Activated T-cell treated with anti-CD3 and anti-CD28 coated beads, Interleukin-2, amount 50 U/mL, for 24 hours (primary cell): Measurements from ENCODE around the gene C13orf46.

Experiments used
- DNase-seq: peaks from one replicate; pipeline ENCODE4 v3.0.0-alpha.2; 2020
- H3K27ac Mint-ChIP-seq: 2 replicates; pipeline ENCODE4 v1.8.0; 2020; ENCODE audit warnings: mild to moderate bottlenecking, mixed read lengths
- H3K27me3 Mint-ChIP-seq: 2 replicates; pipeline ENCODE4 v1.8.0; 2020; ENCODE audit warnings: mixed read lengths
- H3K36me3 Mint-ChIP-seq: 2 replicates; pipeline ENCODE4 v1.8.0; 2020; ENCODE audit warnings: low read depth, mixed read lengths
- H3K4me1 Mint-ChIP-seq: 2 replicates; pipeline ENCODE4 v1.8.0; 2020; ENCODE audit warnings: low read depth, mixed read lengths
- H3K4me3 Mint-ChIP-seq: 2 replicates; pipeline ENCODE4 v1.8.0; 2020; ENCODE audit warnings: mild to moderate bottlenecking, moderate library complexity, mixed read lengths
- H3K9me3 Mint-ChIP-seq: 2 replicates; pipeline ENCODE4 v1.8.0; 2020; ENCODE audit warnings: mixed read lengths

C13orf46 gene

GRCh38 chr13:113951246-113951999 is 22.5 kb downstream of the C13orf46 start:
- Mint-ChIP-seq H3K27me3 (no peaks in the 10 kb centered on the region), H3K4me3 (no peak overlapping the region), H3K36me3 (peaks cover 22% of the 10 kb centered on the region), H3K27ac (no peak overlapping the region), H3K9me3 (no peaks in the 10 kb centered on the region), H3K4me1 (peaks cover 6% of the 10 kb centered on the region)
- DNase-seq, result peak; percentile 72

GRCh38 chr13:113950451-113951245 is 23.2 kb downstream of the C13orf46 start:
- Mint-ChIP-seq H3K4me3 (no peak overlapping the region), H3K9me3 (no peaks in the 10 kb centered on the region), H3K36me3 (peaks cover 16% of the 10 kb centered on the region), H3K27ac (no peak overlapping the region), H3K4me1 (peaks cover 6% of the 10 kb centered on the region), H3K27me3 (no peaks in the 10 kb centered on the region)
- DNase-seq, result no peak

- Mint-ChIP-seq H3K36me3 (peaks cover 5% of the 10 kb centered on the region), H3K4me1 (peaks cover 6% of the 10 kb centered on the region), H3K27me3 (no peaks in the 10 kb centered on the region), H3K9me3 (no peaks in the 10 kb centered on the region), H3K4me3 (no peak overlapping the region), H3K27ac (no peak overlapping the region)
- no peak for DNase-seq
These were observed 24.3 kb downstream of the C13orf46 start for GRCh38 chr13:113949546-113949945.

- H3K4me3 Mint-ChIP-seq, result no peak overlapping the region
- H3K4me1 Mint-ChIP-seq, result peaks cover 6% of the 10 kb centered on the region
- H3K27ac Mint-ChIP-seq, result no peak overlapping the region
- H3K27me3 Mint-ChIP-seq, result no peaks in the 10 kb centered on the region
- no peaks in the 10 kb centered on the region for H3K9me3 Mint-ChIP-seq
- H3K36me3 Mint-ChIP-seq, result no peaks in the 10 kb centered on the region
- no peak for DNase-seq
These were observed 25.7 kb downstream of the C13orf46 start for GRCh38 chr13:113948034-113948742.

GRCh38 chr13:113947311-113948033 is 26.4 kb downstream of the C13orf46 start:
- no peak overlapping the region for H3K4me3 Mint-ChIP-seq
- H3K9me3 Mint-ChIP-seq, result no peaks in the 10 kb centered on the region

GRCh38 chr13:113946409-113947181 is 27.3 kb downstream of the C13orf46 start:
- Mint-ChIP-seq H3K9me3 (no peaks in the 10 kb centered on the region), H3K36me3 (no peaks in the 10 kb centered on the region), H3K4me3 (no peak overlapping the region), H3K27ac (no peak overlapping the region), H3K4me1 (peaks cover 4% of the 10 kb centered on the region), H3K27me3 (no peaks in the 10 kb centered on the region)
- no peak for DNase-seq

More at GRCh38 chr13:113947311-113948033, 26.4 kb downstream of the C13orf46 start:
- no peaks in the 10 kb centered on the region for H3K36me3 Mint-ChIP-seq
- no peak overlapping the region for H3K27ac Mint-ChIP-seq
- H3K4me1 Mint-ChIP-seq, result peaks cover 6% of the 10 kb centered on the region
- no peak for DNase-seq
- H3K27me3 Mint-ChIP-seq, result no peaks in the 10 kb centered on the region

GRCh38 chr13:113945857-113946408 is 27.9 kb downstream of the C13orf46 start:
- no peak overlapping the region for H3K4me3 Mint-ChIP-seq
- H3K9me3 Mint-ChIP-seq, result no peaks in the 10 kb centered on the region
- no peaks in the 10 kb centered on the region for H3K4me1 Mint-ChIP-seq
- H3K27ac Mint-ChIP-seq, result no peak overlapping the region
- no peaks in the 10 kb centered on the region for H3K27me3 Mint-ChIP-seq
- H3K36me3 Mint-ChIP-seq, result no peaks in the 10 kb centered on the region
- no peak for DNase-seq

- Mint-ChIP-seq H3K4me3 (no peak overlapping the region), H3K27ac (no peak overlapping the region), H3K36me3 (no peaks in the 10 kb centered on the region)
These were observed 29.9 kb downstream of the C13orf46 start for GRCh38 chr13:113943821-113944565.

GRCh38 chr13:113942591-113943103 is 31.2 kb downstream of the C13orf46 start:
- no peak for DNase-seq
- no peak overlapping the region for H3K27ac Mint-ChIP-seq
- no peak overlapping the region for H3K4me3 Mint-ChIP-seq
- no peaks in the 10 kb centered on the region for H3K27me3 Mint-ChIP-seq
- H3K36me3 Mint-ChIP-seq, result no peaks in the 10 kb centered on the region
- no peaks in the 10 kb centered on the region for H3K9me3 Mint-ChIP-seq
- no peaks in the 10 kb centered on the region for H3K4me1 Mint-ChIP-seq

More at GRCh38 chr13:113943821-113944565, 29.9 kb downstream of the C13orf46 start:
- no peak for DNase-seq
- no peaks in the 10 kb centered on the region for H3K27me3 Mint-ChIP-seq
- H3K9me3 Mint-ChIP-seq, result no peaks in the 10 kb centered on the region
- H3K4me1 Mint-ChIP-seq, result no peaks in the 10 kb centered on the region

GRCh38 chr13:113941571-113942191 is 32.2 kb downstream of the C13orf46 start:
- no peaks in the 10 kb centered on the region for H3K9me3 Mint-ChIP-seq
- no peaks in the 10 kb centered on the region for H3K4me1 Mint-ChIP-seq
- H3K4me3 Mint-ChIP-seq, result no peak overlapping the region
- H3K36me3 Mint-ChIP-seq, result no peaks in the 10 kb centered on the region
- H3K27ac Mint-ChIP-seq, result no peak overlapping the region
- H3K27me3 Mint-ChIP-seq, result no peaks in the 10 kb centered on the region
- DNase-seq, result no peak

GRCh38 chr13:113939944-113940297 is 34.0 kb downstream of the C13orf46 start:
- Mint-ChIP-seq H3K9me3 (no peaks in the 10 kb centered on the region), H3K27me3 (peaks cover 5% of the 10 kb centered on the region), H3K36me3 (no peaks in the 10 kb centered on the region), H3K4me3 (no peak overlapping the region), H3K27ac (no peak overlapping the region), H3K4me1 (no peaks in the 10 kb centered on the region)
- no peak for DNase-seq

GRCh38 chr13:113939129-113939943 is 34.5 kb downstream of the C13orf46 start:
- Mint-ChIP-seq H3K36me3 (no peaks in the 10 kb centered on the region), H3K4me1 (no peaks in the 10 kb centered on the region)

More at GRCh38 chr13:113939129-113939943, 34.5 kb downstream of the C13orf46 start:
- H3K4me3 Mint-ChIP-seq, result no peak overlapping the region
- no peak for DNase-seq
- no peaks in the 10 kb centered on the region for H3K9me3 Mint-ChIP-seq
- H3K27me3 Mint-ChIP-seq, result peaks cover 9% of the 10 kb centered on the region
- no peak overlapping the region for H3K27ac Mint-ChIP-seq
